ENCODE measurements around the gene ADARB2.

Gene ADARB2

GRCh38 chr10:1666147-1666546, 71.2 kb downstream of the ADARB2 start:
- TF ChIP-seq SIN3A (IDR thresholded peaks at IDR 0.05; ENCODE audit: borderline replicate concordance, insufficient read depth, low read length), result no peak
- TF ChIP-seq, protein P1, sequence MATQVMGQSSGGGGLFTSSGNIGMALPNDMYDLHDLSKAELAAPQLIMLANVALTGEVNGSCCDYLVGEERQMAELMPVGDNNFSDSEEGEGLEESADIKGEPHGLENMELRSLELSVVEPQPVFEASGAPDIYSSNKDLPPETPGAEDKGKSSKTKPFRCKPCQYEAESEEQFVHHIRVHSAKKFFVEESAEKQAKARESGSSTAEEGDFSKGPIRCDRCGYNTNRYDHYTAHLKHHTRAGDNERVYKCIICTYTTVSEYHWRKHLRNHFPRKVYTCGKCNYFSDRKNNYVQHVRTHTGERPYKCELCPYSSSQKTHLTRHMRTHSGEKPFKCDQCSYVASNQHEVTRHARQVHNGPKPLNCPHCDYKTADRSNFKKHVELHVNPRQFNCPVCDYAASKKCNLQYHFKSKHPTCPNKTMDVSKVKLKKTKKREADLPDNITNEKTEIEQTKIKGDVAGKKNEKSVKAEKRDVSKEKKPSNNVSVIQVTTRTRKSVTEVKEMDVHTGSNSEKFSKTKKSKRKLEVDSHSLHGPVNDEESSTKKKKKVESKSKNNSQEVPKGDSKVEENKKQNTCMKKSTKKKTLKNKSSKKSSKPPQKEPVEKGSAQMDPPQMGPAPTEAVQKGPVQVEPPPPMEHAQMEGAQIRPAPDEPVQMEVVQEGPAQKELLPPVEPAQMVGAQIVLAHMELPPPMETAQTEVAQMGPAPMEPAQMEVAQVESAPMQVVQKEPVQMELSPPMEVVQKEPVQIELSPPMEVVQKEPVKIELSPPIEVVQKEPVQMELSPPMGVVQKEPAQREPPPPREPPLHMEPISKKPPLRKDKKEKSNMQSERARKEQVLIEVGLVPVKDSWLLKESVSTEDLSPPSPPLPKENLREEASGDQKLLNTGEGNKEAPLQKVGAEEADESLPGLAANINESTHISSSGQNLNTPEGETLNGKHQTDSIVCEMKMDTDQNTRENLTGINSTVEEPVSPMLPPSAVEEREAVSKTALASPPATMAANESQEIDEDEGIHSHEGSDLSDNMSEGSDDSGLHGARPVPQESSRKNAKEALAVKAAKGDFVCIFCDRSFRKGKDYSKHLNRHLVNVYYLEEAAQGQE (IDR thresholded peaks at IDR 0.05; ENCODE audit: insufficient read depth in 1 of 2, low read depth in 2 of 2, low read length in 2 of 2), result no peak
- no peak for TF ChIP-seq POLR2AphosphoS5 (IDR thresholded peaks at IDR 0.05; ENCODE audit: low read depth, low read length)
- no peak for TF ChIP-seq TAF1 (IDR thresholded peaks at IDR 0.05; ENCODE audit: borderline replicate concordance, insufficient read depth, low read length)

- TF ChIP-seq TAF1 (IDR thresholded peaks at IDR 0.05; ENCODE audit: borderline replicate concordance, insufficient read depth, low read length) (no peak), FOXP2 (optimal IDR thresholded peaks at IDR 0.05; ENCODE audit: borderline replicate concordance, extremely low read depth, extremely low read length, insufficient read depth) (no peak), POLR2AphosphoS5 (IDR thresholded peaks at IDR 0.05; ENCODE audit: low read depth, low read length) (no peak), SIN3A (IDR thresholded peaks at IDR 0.05; ENCODE audit: borderline replicate concordance, insufficient read depth, low read length) (no peak)
- TF ChIP-seq, protein P1 (IDR thresholded peaks at IDR 0.05; ENCODE audit: insufficient read depth in 1 of 2, low read depth in 2 of 2, low read length in 2 of 2), result no peak
Observed at GRCh38 chr10:1665681-1666080, 71.6 kb downstream of the ADARB2 start.

GRCh38 chr10:1665021-1665661, 72.2 kb downstream of the ADARB2 start:
- no peak for TF ChIP-seq TAF1 (IDR thresholded peaks at IDR 0.05; ENCODE audit: borderline replicate concordance, insufficient read depth, low read length)
- TF ChIP-seq, protein P1 (IDR thresholded peaks at IDR 0.05; ENCODE audit: insufficient read depth in 1 of 2, low read depth in 2 of 2, low read length in 2 of 2), result no peak
- no peak for TF ChIP-seq SIN3A (IDR thresholded peaks at IDR 0.05; ENCODE audit: borderline replicate concordance, insufficient read depth, low read length)
- TF ChIP-seq POLR2AphosphoS5 (IDR thresholded peaks at IDR 0.05; ENCODE audit: low read depth, low read length), result no peak
- TF ChIP-seq FOXP2 (optimal IDR thresholded peaks at IDR 0.05; ENCODE audit: borderline replicate concordance, extremely low read depth, extremely low read length, insufficient read depth), result no peak

DNA sequence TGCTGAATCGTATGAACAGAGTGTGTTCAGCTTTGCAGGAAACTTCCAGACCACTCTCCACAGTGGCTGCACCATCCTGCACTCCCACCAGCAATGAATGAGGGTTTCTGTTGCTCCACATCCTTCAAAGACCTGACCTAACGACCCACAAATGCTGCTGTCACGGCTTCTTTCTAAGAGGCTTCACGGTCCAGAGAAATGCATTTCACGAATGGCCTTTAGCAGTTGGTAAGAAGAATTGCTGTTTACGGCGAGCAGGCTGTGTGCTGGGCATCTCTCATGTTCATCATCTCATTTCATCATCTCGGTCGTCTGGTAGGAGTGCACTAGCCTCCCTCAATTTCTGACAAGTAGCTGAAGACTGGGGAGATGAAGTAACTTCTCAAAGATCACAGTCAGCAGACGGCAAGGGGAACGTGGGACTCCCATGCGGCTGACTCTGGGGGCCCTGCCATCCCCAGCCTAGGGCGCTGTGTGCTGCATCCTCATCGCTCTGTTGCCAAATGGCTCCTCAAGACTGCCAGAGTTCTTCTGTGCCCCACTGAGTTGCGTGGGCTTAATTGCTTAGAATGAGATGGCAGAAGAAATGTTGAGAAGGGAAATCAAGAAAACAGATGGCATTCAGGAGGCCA, 72.9 kb downstream of the ADARB2 start:
- no peak for TF ChIP-seq FOXP2 (optimal IDR thresholded peaks at IDR 0.05; ENCODE audit: borderline replicate concordance, extremely low read depth, extremely low read length, insufficient read depth)
- no peak for TF ChIP-seq SIN3A (IDR thresholded peaks at IDR 0.05; ENCODE audit: borderline replicate concordance, insufficient read depth, low read length)
- TF ChIP-seq, protein P1 (IDR thresholded peaks at IDR 0.05; ENCODE audit: insufficient read depth in 1 of 2, low read depth in 2 of 2, low read length in 2 of 2), result no peak
- no peak for TF ChIP-seq POLR2AphosphoS5 (IDR thresholded peaks at IDR 0.05; ENCODE audit: low read depth, low read length)
- TF ChIP-seq TAF1 (IDR thresholded peaks at IDR 0.05; ENCODE audit: borderline replicate concordance, insufficient read depth, low read length), result no peak
